Loucy (cell line): Measurements from ENCODE around the gene RNASE13.

Source experiments
- H2AFZ ChIP-seq: fragments of 200-600 bp; sonication (generic); 2 replicates; pipeline ENCODE4 v1.6.0; 2016; ENCODE audit warnings: antibody characterized with exemption, mild to moderate bottlenecking, low read length, moderate library complexity
- H3F3A ChIP-seq: fragments of 200-600 bp; 2 replicates; pipeline ENCODE4 v1.6.0; 2016; ENCODE audit warnings: antibody characterized with exemption, low read depth, mild to moderate bottlenecking
- H3K27me3 ChIP-seq: fragments of 200-600 bp; sonication (generic); 2 replicates; pipeline ENCODE4 v1.6.1; 2014; ENCODE audit warnings: low read length, mild to moderate bottlenecking; ENCODE audit not compliant: insufficient read depth, poor library complexity, severe bottlenecking
- H3K36me3 ChIP-seq: fragments of 200-600 bp; sonication (generic); 2 replicates; pipeline ENCODE4 v1.6.1; 2016; ENCODE audit warnings: low read length; ENCODE audit not compliant: insufficient read depth
- H3K4me1 ChIP-seq: fragments of 200-600 bp; sonication (generic); 2 replicates; pipeline ENCODE4 v1.5.1; 2014; ENCODE audit warnings: low read length, mild to moderate bottlenecking; ENCODE audit not compliant: insufficient read depth, poor library complexity, severe bottlenecking
- H3K4me2 ChIP-seq: fragments of 200-600 bp; sonication (generic); 2 replicates; pipeline ENCODE4 v1.6.0; 2014; ENCODE audit warnings: antibody characterized with exemption, low read length, low read depth, mild to moderate bottlenecking; ENCODE audit not compliant: poor library complexity, severe bottlenecking
- H3K4me3 ChIP-seq: fragments of 200-600 bp; sonication (generic); 2 replicates; pipeline ENCODE4 v1.5.1; 2014; ENCODE audit warnings: low read length, mild to moderate bottlenecking, mixed read lengths; ENCODE audit not compliant: poor library complexity, severe bottlenecking
- H3K79me2 ChIP-seq: fragments of 200-600 bp; sonication (generic); 2 replicates; pipeline ENCODE4 v1.6.1; 2014; ENCODE audit warnings: low read length; ENCODE audit not compliant: insufficient read depth
- H3K9ac ChIP-seq: fragments of 200-600 bp; sonication (generic); 2 replicates; pipeline ENCODE4 v1.6.0; 2014; ENCODE audit warnings: mild to moderate bottlenecking, low read depth, low read length, moderate library complexity; ENCODE audit not compliant: poor library complexity, severe bottlenecking
- H3K9me2 ChIP-seq: fragments of 200-600 bp; sonication (generic); replicated peaks from 2 replicates; pipeline ENCODE4 v1.6.1; 2016; ENCODE audit warnings: low read depth, low read length, mixed read lengths
- H3K9me3 ChIP-seq: fragments of 200-600 bp; sonication (generic); 2 replicates; pipeline ENCODE4 v1.6.1; 2014; ENCODE audit warnings: mild to moderate bottlenecking, antibody characterized with exemption, low read length, low read depth; ENCODE audit not compliant: insufficient read depth
- H4K20me1 ChIP-seq: fragments of 200-600 bp; sonication (generic); 2 replicates; pipeline ENCODE4 v1.6.0; 2014; ENCODE audit warnings: antibody characterized with exemption, low read length, mild to moderate bottlenecking; ENCODE audit not compliant: insufficient read depth, poor library complexity, severe bottlenecking
- EZH2phosphoT487 ChIP-seq: fragments of 200-600 bp; IDR thresholded peaks from 2 replicates; pipeline ENCODE4 v1.6.1; 2018; ENCODE audit warnings: antibody characterized with exemption, mild to moderate bottlenecking, moderate library complexity, borderline replicate concordance
- TF ChIP-seq, protein P1 (sequence below): fragments of 200-600 bp; sonication (generic); conservative IDR thresholded peaks from 2 replicates; pipeline ENCODE4 v1.5.1; 2014; ENCODE audit warnings: mild to moderate bottlenecking, antibody characterized with exemption, low read length

RNASE13 gene

DNA sequence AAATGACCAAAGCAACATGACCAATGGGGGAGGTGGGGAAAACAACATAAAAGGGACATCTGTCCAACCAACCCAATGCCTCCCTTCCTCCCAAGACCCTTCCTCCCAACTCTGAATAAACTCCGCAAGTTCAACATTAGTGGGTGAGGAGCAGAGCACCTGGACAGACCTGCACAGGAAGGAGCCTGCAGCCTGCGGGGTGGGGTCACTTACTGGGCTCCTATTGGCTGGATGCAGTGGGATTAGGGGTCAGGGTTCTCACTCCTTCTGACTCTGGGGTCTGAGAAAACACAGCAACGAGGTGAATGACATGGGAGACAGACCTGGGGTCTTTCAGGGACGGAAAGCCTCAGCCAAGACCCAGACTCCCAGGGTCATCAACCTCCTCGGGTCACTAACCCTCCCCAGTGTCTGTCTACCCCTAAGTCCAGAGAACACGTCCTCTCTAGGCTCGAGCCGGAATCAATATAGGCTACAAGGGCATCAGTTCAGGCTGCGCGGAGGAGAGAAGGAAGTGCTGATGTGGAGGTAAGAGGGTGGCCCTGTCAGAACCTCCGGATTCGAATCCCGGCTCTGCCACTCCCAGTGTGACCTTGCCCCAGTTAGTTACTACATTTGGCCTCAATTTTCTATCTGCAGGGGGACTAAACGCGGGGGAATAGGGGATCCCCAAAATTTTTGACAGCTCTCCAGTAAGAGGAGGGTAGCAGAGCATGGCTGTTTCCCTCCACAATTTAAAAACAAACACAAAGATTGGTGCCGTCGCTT is 10.6 kb downstream of the RNASE13 start:
- 0 out of 2 replicates have a peak, but pooled peaks cover 5% of the 10 kb centered on the region for H3K79me2 ChIP-seq
- peak overlapping the region; percentile 88 for H3K4me3 ChIP-seq
- no peaks in the 10 kb centered on the region for H3K36me3 ChIP-seq
- peak overlapping the region; percentile 87 for H2AFZ ChIP-seq
- no peaks in the 10 kb centered on the region for H3F3A ChIP-seq
- peaks cover 11% of the 10 kb centered on the region for H3K4me1 ChIP-seq
- no peak for TF ChIP-seq EZH2phosphoT487
- TF ChIP-seq, protein P1, sequence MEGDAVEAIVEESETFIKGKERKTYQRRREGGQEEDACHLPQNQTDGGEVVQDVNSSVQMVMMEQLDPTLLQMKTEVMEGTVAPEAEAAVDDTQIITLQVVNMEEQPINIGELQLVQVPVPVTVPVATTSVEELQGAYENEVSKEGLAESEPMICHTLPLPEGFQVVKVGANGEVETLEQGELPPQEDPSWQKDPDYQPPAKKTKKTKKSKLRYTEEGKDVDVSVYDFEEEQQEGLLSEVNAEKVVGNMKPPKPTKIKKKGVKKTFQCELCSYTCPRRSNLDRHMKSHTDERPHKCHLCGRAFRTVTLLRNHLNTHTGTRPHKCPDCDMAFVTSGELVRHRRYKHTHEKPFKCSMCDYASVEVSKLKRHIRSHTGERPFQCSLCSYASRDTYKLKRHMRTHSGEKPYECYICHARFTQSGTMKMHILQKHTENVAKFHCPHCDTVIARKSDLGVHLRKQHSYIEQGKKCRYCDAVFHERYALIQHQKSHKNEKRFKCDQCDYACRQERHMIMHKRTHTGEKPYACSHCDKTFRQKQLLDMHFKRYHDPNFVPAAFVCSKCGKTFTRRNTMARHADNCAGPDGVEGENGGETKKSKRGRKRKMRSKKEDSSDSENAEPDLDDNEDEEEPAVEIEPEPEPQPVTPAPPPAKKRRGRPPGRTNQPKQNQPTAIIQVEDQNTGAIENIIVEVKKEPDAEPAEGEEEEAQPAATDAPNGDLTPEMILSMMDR = no peak
- no peaks in the 10 kb centered on the region for H3K9me3 ChIP-seq
- H4K20me1 ChIP-seq = no peaks in the 10 kb centered on the region
- no peaks in the 10 kb centered on the region for H3K9me2 ChIP-seq
- H3K9ac ChIP-seq = peak overlapping the region; percentile 84
- H3K4me2 ChIP-seq = peak overlapping the region; percentile 89
- no peaks in the 10 kb centered on the region for H3K27me3 ChIP-seq

- Histone ChIP-seq H3K9me3 (no peaks in the 10 kb centered on the region), H3K4me3 (no peak overlapping the region), H3K9ac (no peak overlapping the region), H2AFZ (no peak overlapping the region), H3K9me2 (no peaks in the 10 kb centered on the region), H3F3A (no peaks in the 10 kb centered on the region), H3K79me2 (0 out of 2 replicates have a peak, but pooled peaks cover 5% of the 10 kb centered on the region), H3K27me3 (no peaks in the 10 kb centered on the region), H4K20me1 (no peaks in the 10 kb centered on the region), H3K4me2 (peak overlapping the region; percentile 89), H3K36me3 (no peaks in the 10 kb centered on the region), H3K4me1 (peaks cover 11% of the 10 kb centered on the region)
- TF ChIP-seq, protein P1 = no peak
- no peak for TF ChIP-seq EZH2phosphoT487
Observed at GRCh38 chr14:21023174-21023573, 11.4 kb downstream of the RNASE13 start.

DNA sequence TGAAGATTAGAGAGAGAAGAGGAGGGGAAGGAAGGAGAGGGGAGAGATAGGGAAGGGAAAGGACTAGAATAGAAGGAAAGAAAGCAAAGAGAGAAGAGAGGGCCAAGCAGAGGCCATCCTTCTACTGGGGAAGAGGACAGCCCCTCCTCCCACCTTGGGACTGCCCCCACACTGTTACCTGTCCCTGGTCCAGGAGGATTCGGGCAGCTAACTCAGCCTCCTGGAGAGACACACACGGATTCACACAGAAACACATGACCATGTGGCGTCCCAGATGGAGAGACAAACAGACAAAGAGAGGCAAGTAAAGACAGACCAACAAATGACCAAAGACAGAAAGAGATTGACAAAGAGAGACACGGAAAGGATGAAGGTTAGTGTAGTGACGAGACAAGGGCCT is 11.9 kb downstream of the RNASE13 start:
- no peaks in the 10 kb centered on the region for H3K27me3 ChIP-seq
- no peak overlapping the region for H3K4me3 ChIP-seq
- H3K4me1 ChIP-seq = peaks cover 11% of the 10 kb centered on the region
- H3K9me3 ChIP-seq = no peaks in the 10 kb centered on the region
- H3K9ac ChIP-seq = no peak overlapping the region
- H3K79me2 ChIP-seq = 0 out of 2 replicates have a peak, but pooled peaks cover 5% of the 10 kb centered on the region
- no peaks in the 10 kb centered on the region for H3K9me2 ChIP-seq
- no peaks in the 10 kb centered on the region for H4K20me1 ChIP-seq
- H2AFZ ChIP-seq = no peak overlapping the region
- H3K4me2 ChIP-seq = no peak overlapping the region
- TF ChIP-seq EZH2phosphoT487 = no peak
- TF ChIP-seq, protein P1 = no peak
- H3K36me3 ChIP-seq = no peaks in the 10 kb centered on the region
- H3F3A ChIP-seq = no peaks in the 10 kb centered on the region
